HL-60 (cell line): Measurements from ENCODE around the gene REEP1.
"Not testable (repeated sequence)": the region's sequence is repeated elsewhere in the genome, so short reads cannot be mapped to it uniquely, and the experiment has no call there.

ENCODE experiments used
- DNase-seq, 2 experiments: peaks; one replicate each; pipeline ENCODE4 v3.0.0-alpha.2; 2010 to 2020; ENCODE audit warnings: low read depth in 1 of 2, low spot score in 1 of 2
- H3K27ac ChIP-seq: fragments of 250-450 bp; sonication (Bioruptor Pico); replicated peaks from 2 replicates; pipeline ENCODE4 v1.5.1; 2020; ENCODE audit warnings: mild to moderate bottlenecking, moderate library complexity
- H3K27me3 ChIP-seq: fragments of 250-450 bp; sonication (Bioruptor Pico); 2 replicates; pipeline ENCODE4 v1.5.1; 2021; ENCODE audit warnings: mild to moderate bottlenecking, moderate library complexity; ENCODE audit not compliant: insufficient read depth, poor library complexity, severe bottlenecking
- H3K4me3 ChIP-seq: replicated peaks from 2 replicates; pipeline ENCODE4 v1.5.1; 2011; ENCODE audit warnings: mild to moderate bottlenecking, control low read depth, low read length; ENCODE audit not compliant: insufficient read depth
- GABPA ChIP-seq: IDR thresholded peaks from 2 replicates; pipeline ENCODE4 v1.6.1; 2012; ENCODE audit warnings: low read depth
- POLR2AphosphoS5 ChIP-seq: IDR thresholded peaks from 2 replicates; pipeline ENCODE4 v1.6.1; 2012; ENCODE audit warnings: low read depth
- REST ChIP-seq: IDR thresholded peaks from 2 replicates; pipeline ENCODE4 v1.6.1; 2012; ENCODE audit warnings: low read depth; ENCODE audit not compliant: insufficient replicate concordance
- SPI1 ChIP-seq: IDR thresholded peaks from 2 replicates; pipeline ENCODE4 v1.6.1; 2012; ENCODE audit warnings: low read depth, mild to moderate bottlenecking, borderline replicate concordance
- TF ChIP-seq, protein P1 (sequence below): IDR thresholded peaks from one replicate; pipeline ENCODE4 v1.5.1; 2011; ENCODE audit warnings: low read length, control low read depth, inconsistent platforms; ENCODE audit not compliant: insufficient read depth

Gene REEP1

GRCh38 chr2:86229221-86229620, 108.2 kb downstream of the REEP1 start:
- TF ChIP-seq, protein P1, sequence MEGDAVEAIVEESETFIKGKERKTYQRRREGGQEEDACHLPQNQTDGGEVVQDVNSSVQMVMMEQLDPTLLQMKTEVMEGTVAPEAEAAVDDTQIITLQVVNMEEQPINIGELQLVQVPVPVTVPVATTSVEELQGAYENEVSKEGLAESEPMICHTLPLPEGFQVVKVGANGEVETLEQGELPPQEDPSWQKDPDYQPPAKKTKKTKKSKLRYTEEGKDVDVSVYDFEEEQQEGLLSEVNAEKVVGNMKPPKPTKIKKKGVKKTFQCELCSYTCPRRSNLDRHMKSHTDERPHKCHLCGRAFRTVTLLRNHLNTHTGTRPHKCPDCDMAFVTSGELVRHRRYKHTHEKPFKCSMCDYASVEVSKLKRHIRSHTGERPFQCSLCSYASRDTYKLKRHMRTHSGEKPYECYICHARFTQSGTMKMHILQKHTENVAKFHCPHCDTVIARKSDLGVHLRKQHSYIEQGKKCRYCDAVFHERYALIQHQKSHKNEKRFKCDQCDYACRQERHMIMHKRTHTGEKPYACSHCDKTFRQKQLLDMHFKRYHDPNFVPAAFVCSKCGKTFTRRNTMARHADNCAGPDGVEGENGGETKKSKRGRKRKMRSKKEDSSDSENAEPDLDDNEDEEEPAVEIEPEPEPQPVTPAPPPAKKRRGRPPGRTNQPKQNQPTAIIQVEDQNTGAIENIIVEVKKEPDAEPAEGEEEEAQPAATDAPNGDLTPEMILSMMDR, result no peak
- TF ChIP-seq POLR2AphosphoS5, result no peak; the same call in 1 of the 2 replicates
- TF ChIP-seq REST, result peak; percentile 42
- no peak for TF ChIP-seq GABPA
- peak; percentile 97 for TF ChIP-seq SPI1
- DNase-seq, result peak in 1 of 2 experiments; percentile 93
- Histone ChIP-seq H3K4me3 (no peak overlapping the region), H3K27ac (peak overlapping the region; percentile 53), H3K27me3 (no peaks in the 10 kb centered on the region)

GRCh38 chr2:86228574-86228973, 108.9 kb downstream of the REEP1 start:
- not testable (repeated sequence) for H3K4me3 ChIP-seq, DNase-seq, H3K27me3 ChIP-seq
- H3K27ac ChIP-seq, result peak overlapping the region; percentile 53

DNA sequence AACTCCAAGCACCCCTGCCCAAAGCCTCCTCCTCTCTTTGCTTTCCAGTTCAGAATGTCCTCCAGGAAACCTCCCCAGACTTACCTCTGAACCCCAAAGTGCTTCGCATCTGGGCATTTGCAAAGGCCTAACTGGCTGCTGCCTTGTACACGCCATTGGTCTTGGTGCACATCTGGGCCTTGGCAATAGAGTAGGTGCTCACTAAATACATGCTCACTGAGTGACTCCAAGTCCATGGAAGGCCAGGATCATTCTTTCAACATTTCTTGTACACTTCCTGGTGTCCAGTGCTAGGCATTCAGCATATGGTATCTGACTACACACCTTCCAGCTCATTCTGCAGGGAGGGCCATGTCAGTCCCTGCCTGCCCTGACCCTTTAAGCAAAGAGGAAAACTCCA, 109.7 kb downstream of the REEP1 start:
- DNase-seq, result no peak
- TF ChIP-seq, protein P1, result no peak
- TF ChIP-seq SPI1 (no peak), GABPA (no peak), REST (no peak), POLR2AphosphoS5 (no peak)
- peak overlapping the region; percentile 7 for H3K27ac ChIP-seq
- no peak overlapping the region for H3K4me3 ChIP-seq
- H3K27me3 ChIP-seq, result no peaks in the 10 kb centered on the region

DNA sequence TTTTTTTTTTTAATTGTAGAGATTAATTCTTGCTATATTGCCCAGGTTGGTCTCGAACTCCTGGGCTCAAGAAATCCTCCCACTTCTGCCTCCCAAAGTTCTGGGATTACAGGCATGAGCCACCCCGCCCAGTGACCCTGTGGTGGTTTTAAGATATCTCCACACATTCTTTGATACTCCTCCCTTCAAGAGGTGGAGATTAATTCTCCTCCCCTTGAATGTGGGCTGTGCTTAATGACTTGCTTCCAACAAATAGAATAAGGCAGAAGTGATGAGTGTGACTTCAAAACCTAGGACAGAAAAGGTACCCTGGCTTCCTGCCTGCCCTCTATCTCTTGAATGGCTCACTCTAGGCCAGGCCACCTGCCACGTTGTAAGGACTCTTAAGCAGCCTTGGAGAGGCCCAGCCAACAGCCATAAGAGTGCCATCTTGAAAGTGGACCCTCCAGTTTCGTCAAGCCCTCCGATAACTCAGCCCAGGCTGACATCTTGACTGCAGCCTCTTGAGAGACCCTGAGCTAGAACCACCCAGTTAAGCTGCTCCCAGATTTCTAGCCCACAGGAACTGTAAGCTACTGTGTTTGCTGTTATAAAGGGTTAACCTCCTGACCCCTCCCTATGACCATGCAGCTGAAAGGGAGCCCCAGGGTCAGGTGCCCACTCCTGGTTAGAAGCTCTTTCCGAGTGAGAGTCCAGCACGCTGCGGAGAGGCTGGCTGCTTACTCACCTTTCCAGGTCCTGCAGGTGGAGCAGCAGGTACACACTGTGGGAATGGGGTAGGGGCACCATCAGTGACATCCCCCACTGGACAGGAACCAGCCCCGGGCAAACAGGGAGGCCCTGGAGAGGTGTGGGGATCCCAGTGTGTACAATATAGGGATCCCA, 110.5 kb downstream of the REEP1 start:
- Histone ChIP-seq H3K4me3 (no peak overlapping the region), H3K27ac (peak overlapping the region; percentile 7; the same call in 1 of the 2 replicates), H3K27me3 (no peaks in the 10 kb centered on the region)
- no peak for DNase-seq
- TF ChIP-seq GABPA (no peak), REST (no peak), POLR2AphosphoS5 (no peak), SPI1 (no peak)
- TF ChIP-seq, protein P1, result no peak
